GM21619 (cell line): ENCODE data around the gene ECI1.
A peak's percentile ranks its signal among the peaks of the same experiment; 100 is the strongest.

Source experiments
- ATAC-seq: cut with Tn5 transposase; IDR thresholded peaks from one replicate; pipeline ENCODE4 v1.9.1; 2021; ENCODE audit not compliant: unreplicated experiment

ECI1 gene

GRCh38 chr16:2251296-2252111 is at the start of gene ECI1:
Gene ECI1, minus strand, starts transcription at chr16:2251587. Its CDS starts 21 bp downstream, at chr16:2251566.
- peak; percentile 88 for ATAC-seq

DNA sequence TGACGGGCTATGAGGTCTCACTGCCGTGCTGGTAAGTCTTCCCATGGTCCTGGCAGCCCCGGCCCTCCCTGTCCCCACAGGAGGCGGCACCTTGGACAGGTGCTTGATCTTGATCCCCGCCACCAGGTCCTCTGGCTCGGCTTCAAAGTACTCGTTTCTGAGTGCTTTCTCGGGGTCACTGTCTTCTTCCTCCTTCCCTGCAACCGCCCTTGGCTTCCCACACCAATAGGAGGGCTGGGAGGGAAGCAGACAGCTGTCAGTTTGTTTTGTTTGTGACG is 48.5 kb upstream of the ECI1 start:
- no peak for ATAC-seq

GRCh38 chr16:2299121-2299914 is 47.9 kb upstream of the ECI1 start:
- no peak for ATAC-seq

DNA sequence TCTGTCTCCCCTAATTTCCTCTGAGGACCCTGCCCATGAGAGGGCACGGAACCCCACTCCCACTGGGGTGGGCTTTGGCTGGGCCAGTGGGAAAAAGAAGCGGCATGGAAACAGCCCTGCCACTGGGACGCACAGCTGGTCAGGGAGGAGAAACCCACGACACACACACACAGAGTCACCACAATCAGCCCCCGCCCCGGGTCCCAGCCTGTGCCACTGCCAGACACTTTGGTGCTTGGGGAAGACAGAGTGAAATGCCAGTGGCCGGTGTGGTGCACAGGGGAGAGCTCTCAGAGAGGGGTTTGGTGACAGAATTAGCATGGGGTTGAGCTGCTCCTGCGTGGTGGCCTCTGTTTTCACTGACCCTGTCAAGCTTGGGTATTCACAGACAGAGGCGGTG is 47.2 kb upstream of the ECI1 start:
- ATAC-seq, result no peak

GRCh38 chr16:2297506-2297860 is 46.1 kb upstream of the ECI1 start:
- ATAC-seq, result no peak

GRCh38 chr16:2296661-2297505 is 45.5 kb upstream of the ECI1 start:
- no peak for ATAC-seq

GRCh38 chr16:2295056-2295798 is 43.8 kb upstream of the ECI1 start:
- peak; percentile 77 for ATAC-seq

DNA sequence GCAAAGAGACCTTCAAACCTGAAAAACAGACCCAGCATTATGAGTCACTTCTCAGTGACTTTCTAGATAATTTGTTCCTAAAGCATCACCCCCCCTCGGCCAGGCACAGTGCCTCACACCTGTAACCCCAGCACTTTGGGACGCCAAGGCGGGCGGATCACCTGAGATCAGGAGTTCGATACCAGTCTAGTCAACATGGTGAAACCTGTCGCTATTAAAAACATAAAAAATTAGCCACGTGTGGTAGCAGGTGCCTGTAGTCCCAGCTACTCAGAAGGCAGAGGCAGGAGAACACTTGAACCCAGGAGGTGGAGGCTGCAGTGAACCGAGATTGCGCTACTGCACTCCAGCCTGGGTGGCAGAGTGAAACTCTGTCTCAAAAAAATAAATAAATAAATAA is 40.8 kb upstream of the ECI1 start:
- ATAC-seq, result no peak

DNA sequence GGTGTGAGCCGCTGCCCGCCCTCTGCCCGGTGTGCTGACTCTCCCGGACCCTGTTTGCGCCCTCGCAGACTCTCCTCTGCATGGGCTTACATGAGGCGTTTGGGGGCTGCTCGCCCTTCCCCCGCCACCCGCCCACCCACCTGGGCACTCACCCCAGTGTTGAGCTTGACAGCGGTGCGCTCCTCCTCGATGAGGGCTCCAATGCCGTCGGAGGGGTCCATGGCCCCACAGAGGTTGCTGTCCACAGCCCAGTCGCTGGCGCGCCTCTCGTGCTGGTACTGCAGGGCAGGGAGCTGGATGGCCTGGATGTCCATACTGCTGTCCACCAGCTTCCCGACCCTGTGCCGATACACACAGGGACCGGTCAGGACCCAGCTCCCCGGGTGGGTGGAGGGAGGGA is 37.9 kb upstream of the ECI1 start:
- no peak for ATAC-seq

DNA sequence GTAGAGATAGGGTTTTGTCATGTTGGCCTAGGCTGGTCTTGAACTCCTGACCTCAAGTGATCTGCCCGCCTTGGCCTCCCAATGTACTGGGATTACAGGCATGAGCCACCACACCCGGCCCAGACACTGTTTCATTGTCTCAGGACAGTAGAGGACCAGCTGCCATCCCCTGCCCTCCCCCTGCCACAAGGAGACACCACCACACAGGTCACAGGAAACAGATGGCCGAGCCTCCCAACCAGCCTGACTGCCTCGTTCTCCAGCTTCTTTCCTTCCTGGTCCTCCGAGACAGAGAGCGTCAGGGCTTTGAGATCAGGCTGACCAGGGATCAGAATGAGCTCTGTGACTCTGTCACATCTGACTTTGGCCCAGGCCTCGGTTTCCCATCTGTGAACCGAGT is 37.3 kb upstream of the ECI1 start:
- no peak for ATAC-seq

GRCh38 chr16:2287916-2288547 is 36.6 kb upstream of the ECI1 start:
- ATAC-seq, result no peak

DNA sequence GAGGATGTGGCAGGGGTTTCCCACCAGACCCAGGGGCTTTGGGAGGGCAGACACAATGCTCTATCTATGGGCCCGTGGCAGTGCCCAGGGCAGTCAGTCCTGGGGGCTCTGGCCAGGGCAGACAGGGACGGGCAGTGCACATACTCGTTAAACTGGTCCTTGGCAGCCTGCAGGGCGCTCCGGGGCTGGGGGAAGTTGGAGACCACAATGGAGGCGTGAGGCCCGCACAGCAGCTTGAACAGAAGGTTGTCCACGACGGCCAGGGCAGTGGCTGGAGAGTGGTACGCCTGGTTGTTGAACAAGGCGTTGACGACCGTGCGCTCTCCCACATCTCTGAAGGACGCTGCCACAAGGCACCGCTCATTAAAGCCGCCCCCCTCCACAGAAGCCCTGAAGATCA is 35.2 kb upstream of the ECI1 start:
- ATAC-seq, result no peak

DNA sequence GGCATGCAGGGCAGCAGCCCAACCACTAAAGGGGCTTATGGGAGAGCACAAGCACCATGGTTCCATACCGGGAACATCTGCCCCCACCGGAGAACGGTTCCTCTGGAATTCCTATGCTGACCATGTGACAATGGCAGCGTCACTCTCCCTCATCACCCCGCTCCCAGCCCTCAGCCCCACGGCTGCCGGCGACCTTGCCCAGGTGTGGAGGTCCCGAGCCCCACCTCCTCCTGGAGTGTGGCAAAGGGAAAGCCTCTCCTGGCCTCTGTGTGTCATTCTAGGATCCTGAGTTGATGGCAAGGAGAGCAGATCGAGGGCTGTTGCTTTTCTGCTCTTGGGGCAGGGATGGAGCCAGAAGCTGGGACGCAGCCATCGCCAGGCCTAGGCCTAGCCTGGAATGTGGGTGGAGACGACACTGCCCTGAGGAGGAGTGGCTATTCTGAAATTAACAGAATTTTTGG is 34.4 kb upstream of the ECI1 start:
- no peak for ATAC-seq

- ATAC-seq, result no peak
Measured at GRCh38 chr16:2284797-2285576, 33.6 kb upstream of the ECI1 start.

- no peak for ATAC-seq
Measured at GRCh38 chr16:2284001-2284770, 32.8 kb upstream of the ECI1 start.

GRCh38 chr16:2282866-2283555 is 31.6 kb upstream of the ECI1 start:
- no peak for ATAC-seq

GRCh38 chr16:2282262-2282661 is 30.9 kb upstream of the ECI1 start:
- no peak for ATAC-seq

GRCh38 chr16:2280981-2281542 is 29.7 kb upstream of the ECI1 start:
- ATAC-seq, result no peak
